MCF 10A (cell line): ENCODE results near the gene LIG1. TPM values are rescaled to one million over a fixed set of nuclear protein-coding genes. Genes with fewer than 3 reads are reported as not detected.

Experiments
- BruUV-seq: library from RNA; stranded (reverse); fragments of 400-500 nt; replicated peaks from 2 replicates; lab custom pipeline; 2021; lab: Mats Ljungman, UMichigan
- CTCF ChIA-PET: fragments of 300-600 bp; sonication (Branson Sonifier 250); formaldehyde crosslinking; extraction: SDS; loops from one replicate; lab custom pipeline; 2021; ENCODE audit warnings: antibody characterized with exemption, inconsistent platforms; lab: Yijun Ruan, JAX
- POLR2A ChIA-PET: fragments of 300-600, 350-650 bp; sonication (Branson Sonifier 250); formaldehyde crosslinking; extraction: SDS; loops from one replicate; lab custom pipeline; 2020; ENCODE audit warnings: antibody characterized with exemption, inconsistent platforms; lab: Yijun Ruan, JAX
- DNase-seq: peaks from one replicate; pipeline ENCODE4 v3.0.0-alpha.2; 2018; ENCODE audit not compliant: unreplicated experiment
- H3K27ac Mint-ChIP-seq: one replicate; pipeline ENCODE4 v1.8.0; 2022; ENCODE audit warnings: mild to moderate bottlenecking, low read depth, mixed read lengths; ENCODE audit not compliant: unreplicated experiment
- H3K27me3 Mint-ChIP-seq: one replicate; pipeline ENCODE4 v1.8.0; 2022; ENCODE audit warnings: mixed read lengths; ENCODE audit not compliant: insufficient read depth, unreplicated experiment
- H3K36me3 Mint-ChIP-seq: one replicate; pipeline ENCODE4 v1.8.0; 2022; ENCODE audit warnings: mild to moderate bottlenecking, moderate library complexity, mixed read lengths; ENCODE audit not compliant: insufficient read depth, unreplicated experiment
- H3K4me1 Mint-ChIP-seq: one replicate; pipeline ENCODE4 v1.8.0; 2022; ENCODE audit warnings: mixed read lengths; ENCODE audit not compliant: insufficient read depth, unreplicated experiment
- H3K4me3 Mint-ChIP-seq: one replicate; pipeline ENCODE4 v1.8.0; 2022; ENCODE audit warnings: mild to moderate bottlenecking, moderate library complexity, mixed read lengths; ENCODE audit not compliant: unreplicated experiment
- H3K9me3 Mint-ChIP-seq: one replicate; pipeline ENCODE4 v1.8.0; 2022; ENCODE audit warnings: mixed read lengths; ENCODE audit not compliant: unreplicated experiment
- intact Hi-C: fragments of 100-400 bp; cut with micrococcal nuclease; formaldehyde crosslinking; loops from 2 replicates; pipeline ENCODE4 v1.14.1; 2022
- total RNA-seq: library from RNA; stranded (reverse); gene quantifications from 2 replicates; pipeline ENCODE4 v1.2.3, GENCODE V29; 2022
- TF ChIP-seq, protein P1 (sequence below): fragments of 200-600 bp; IDR thresholded peaks from one replicate; pipeline ENCODE4 v1.8.0; 2022; ENCODE audit warnings: antibody characterized with exemption, mild to moderate bottlenecking; ENCODE audit not compliant: unreplicated experiment

Gene LIG1
- total RNA-seq, 1 experiment from 2014 or later = 14.6 TPM

GRCh38 chr19:48175578-48175977, 5.4 kb upstream of the LIG1 start:
- POLR2A ChIA-PET = no interaction called here
- intact Hi-C loops = no loop called here
- Mint-ChIP-seq H3K36me3 (peaks cover 18% of the 10 kb centered on the region), H3K4me3 (no peak overlapping the region), H3K4me1 (peaks cover 9% of the 10 kb centered on the region), H3K27ac (peak overlapping the region; percentile 22), H3K27me3 (no peaks in the 10 kb centered on the region), H3K9me3 (no peaks in the 10 kb centered on the region)
- CTCF ChIA-PET = interaction anchor here (0.7 kb wide), 1 partner anchor 23 kb away, joined by 3 read pairs; no protein-coding TSS in a partner anchor
- no peak for DNase-seq
- no TSS peak for BruUV-seq
- TF ChIP-seq, protein P1, sequence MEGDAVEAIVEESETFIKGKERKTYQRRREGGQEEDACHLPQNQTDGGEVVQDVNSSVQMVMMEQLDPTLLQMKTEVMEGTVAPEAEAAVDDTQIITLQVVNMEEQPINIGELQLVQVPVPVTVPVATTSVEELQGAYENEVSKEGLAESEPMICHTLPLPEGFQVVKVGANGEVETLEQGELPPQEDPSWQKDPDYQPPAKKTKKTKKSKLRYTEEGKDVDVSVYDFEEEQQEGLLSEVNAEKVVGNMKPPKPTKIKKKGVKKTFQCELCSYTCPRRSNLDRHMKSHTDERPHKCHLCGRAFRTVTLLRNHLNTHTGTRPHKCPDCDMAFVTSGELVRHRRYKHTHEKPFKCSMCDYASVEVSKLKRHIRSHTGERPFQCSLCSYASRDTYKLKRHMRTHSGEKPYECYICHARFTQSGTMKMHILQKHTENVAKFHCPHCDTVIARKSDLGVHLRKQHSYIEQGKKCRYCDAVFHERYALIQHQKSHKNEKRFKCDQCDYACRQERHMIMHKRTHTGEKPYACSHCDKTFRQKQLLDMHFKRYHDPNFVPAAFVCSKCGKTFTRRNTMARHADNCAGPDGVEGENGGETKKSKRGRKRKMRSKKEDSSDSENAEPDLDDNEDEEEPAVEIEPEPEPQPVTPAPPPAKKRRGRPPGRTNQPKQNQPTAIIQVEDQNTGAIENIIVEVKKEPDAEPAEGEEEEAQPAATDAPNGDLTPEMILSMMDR = no peak

DNA sequence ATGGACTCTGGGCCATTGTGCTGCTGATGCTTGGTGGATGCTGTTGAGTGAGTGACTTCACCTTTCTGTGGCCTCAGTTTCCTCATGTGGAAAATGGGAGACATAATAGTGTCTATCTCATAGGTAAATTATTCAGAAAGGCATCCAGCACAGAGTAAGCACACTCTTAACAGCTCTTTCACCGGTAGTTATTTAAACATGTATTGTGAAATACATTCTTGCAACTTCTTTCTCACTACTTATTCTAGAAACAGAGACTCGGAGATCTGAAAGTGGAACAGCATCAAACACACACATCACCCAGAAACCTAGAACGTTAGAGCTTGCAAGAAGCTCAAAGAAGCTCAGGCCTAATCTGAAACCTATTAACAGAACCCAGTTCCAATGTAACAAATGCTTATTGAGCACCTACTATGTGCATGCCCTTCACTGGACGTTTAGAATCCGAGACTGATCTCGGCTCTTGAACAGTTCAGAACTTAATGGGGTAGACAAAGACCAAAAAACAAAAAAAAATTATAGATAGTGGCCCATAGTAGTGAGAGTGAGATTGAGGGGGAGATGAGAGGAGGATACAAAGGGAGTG, 4.4 kb upstream of the LIG1 start:
- ChIA-PET CTCF (interaction anchor here (0.5 kb wide), 2 partner anchors 92 to 739 kb away, joined by 3 to 4 read pairs; no protein-coding TSS in a partner anchor), POLR2A (interaction anchor here (1.0 kb wide), 1 partner anchor 29 kb away, joined by 3 read pairs; no protein-coding TSS in a partner anchor)
- H3K4me3 Mint-ChIP-seq = no peak overlapping the region
- intact Hi-C loops = no loop called here
- BruUV-seq = no TSS peak
- no peaks in the 10 kb centered on the region for H3K9me3 Mint-ChIP-seq
- H3K36me3 Mint-ChIP-seq = peaks cover 18% of the 10 kb centered on the region
- H3K27ac Mint-ChIP-seq = no peak overlapping the region
- DNase-seq = no peak
- peaks cover 9% of the 10 kb centered on the region for H3K4me1 Mint-ChIP-seq
- TF ChIP-seq, protein P1 = no peak
- H3K27me3 Mint-ChIP-seq = no peaks in the 10 kb centered on the region

GRCh38 chr19:48171710-48172109, 1.6 kb upstream of the LIG1 start:
- peaks cover 19% of the 10 kb centered on the region for H3K4me1 Mint-ChIP-seq
- BruUV-seq = no TSS peak
- intact Hi-C loops = no loop called here
- POLR2A ChIA-PET = interaction anchor here (1.7 kb wide), 1 partner anchor 32 kb away, joined by 13 read pairs; no protein-coding TSS in a partner anchor
- H3K9me3 Mint-ChIP-seq = no peaks in the 10 kb centered on the region
- H3K4me3 Mint-ChIP-seq = peak overlapping the region; percentile 90
- H3K27me3 Mint-ChIP-seq = no peaks in the 10 kb centered on the region
- H3K36me3 Mint-ChIP-seq = peaks cover 18% of the 10 kb centered on the region
- TF ChIP-seq, protein P1 = no peak
- DNase-seq = no peak
- no peak overlapping the region for H3K27ac Mint-ChIP-seq
- CTCF ChIA-PET = interaction anchor here (0.7 kb wide), 1 partner anchor 89 kb away, joined by 3 read pairs; no protein-coding TSS in a partner anchor

DNA sequence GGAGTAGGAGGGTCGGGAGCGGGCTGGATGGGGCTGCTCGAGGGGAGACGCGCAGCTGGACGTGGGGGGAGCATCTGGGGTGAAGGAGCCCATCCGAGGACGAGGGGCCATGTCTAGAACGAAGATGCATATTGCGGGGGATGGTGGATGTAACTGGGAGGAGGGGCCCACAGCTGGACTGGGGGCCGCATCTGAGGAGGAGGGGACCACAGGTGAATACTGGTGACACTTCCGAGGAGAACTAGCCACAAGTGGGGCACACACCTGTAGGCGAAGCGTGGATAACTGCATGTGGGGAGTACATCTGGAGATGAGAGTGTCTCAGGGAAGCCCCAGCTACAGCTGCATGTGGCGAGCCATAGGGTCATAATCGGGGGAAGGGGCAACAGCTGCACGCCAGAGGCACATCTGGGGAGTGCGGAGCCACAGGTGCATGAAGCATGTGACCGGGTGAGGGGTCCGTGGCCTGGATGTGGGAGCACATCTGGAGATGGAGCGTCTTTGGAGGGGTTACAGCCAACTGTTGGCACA, 738 bp upstream of the LIG1 start:
- ChIA-PET CTCF (interaction anchor here (0.6 to 0.8 kb wide), 2 partner anchors 15 to 17 kb away, joined by 4 read pairs; no protein-coding TSS in a partner anchor), POLR2A (interaction anchor here (1.7 kb wide), 1 partner anchor 33 kb away, joined by 13 read pairs; no protein-coding TSS in a partner anchor)
- TF ChIP-seq, protein P1 = no peak
- Mint-ChIP-seq H3K27me3 (no peaks in the 10 kb centered on the region), H3K27ac (peak overlapping the region; percentile 90), H3K4me1 (peaks cover 19% of the 10 kb centered on the region), H3K9me3 (no peaks in the 10 kb centered on the region), H3K4me3 (peak overlapping the region; percentile 90), H3K36me3 (peaks cover 19% of the 10 kb centered on the region)
- BruUV-seq = no TSS peak
- intact Hi-C loops = no loop called here
- DNase-seq = no peak
